ENCODE results near the gene CD33.

Gene CD33

GRCh38 chr19:51259348-51260245 lies 34.7 kb downstream of the CD33 start:
- DNase-seq: peak; percentile 82

- DNase-seq: peak; percentile 68
These were observed 38.9 kb downstream of the CD33 start for GRCh38 chr19:51263808-51264207.

GRCh38 chr19:51271067-51271466 lies 46.2 kb downstream of the CD33 start:
- no peak for DNase-seq

- DNase-seq: peak; percentile 78
These were observed 47.4 kb downstream of the CD33 start for GRCh38 chr19:51272183-51272810.

- no peak for DNase-seq
These were observed 49.3 kb downstream of the CD33 start for GRCh38 chr19:51274049-51274770.

- DNase-seq: no peak
These were observed 52.2 kb downstream of the CD33 start for GRCh38 chr19:51277112-51277511.

- DNase-seq: no peak
These were observed 57.5 kb downstream of the CD33 start for GRCh38 chr19:51282335-51282734.

- no peak for DNase-seq
These were observed 60.8 kb downstream of the CD33 start for GRCh38 chr19:51285682-51286081.

Measured in MV-4-11 (cell line).